MM.1S (cell line): ENCODE measurements around the gene SLC15A3.

Experiments
- DNase-seq: peaks from one replicate; pipeline ENCODE4 v3.0.0-alpha.2; 2015
- H2AFZ ChIP-seq: fragments of 300-600 bp; sonication (generic); 2 replicates; pipeline ENCODE4 v1.6.0; 2016; ENCODE audit warnings: antibody characterized with exemption, low read length
- H3F3A ChIP-seq: fragments of 300-600 bp; sonication (generic); 2 replicates; pipeline ENCODE4 v1.6.1; 2016; ENCODE audit warnings: mild to moderate bottlenecking, antibody characterized with exemption, low read length, moderate library complexity, mixed read lengths; ENCODE audit not compliant: insufficient read depth
- H3K27ac ChIP-seq: fragments of 300-600 bp; sonication (generic); 2 replicates; pipeline ENCODE4 v1.5.1; 2016; ENCODE audit warnings: mild to moderate bottlenecking, low read length
- H3K27me3 ChIP-seq: fragments of 300-600 bp; sonication (generic); replicated peaks from 2 replicates; pipeline ENCODE4 v1.6.0; 2016; ENCODE audit warnings: low read length; ENCODE audit not compliant: insufficient read depth
- H3K36me3 ChIP-seq: fragments of 300-600 bp; sonication (generic); replicated peaks from 2 replicates; pipeline ENCODE4 v1.6.1; 2016; ENCODE audit warnings: mild to moderate bottlenecking, low read length, mixed read lengths; ENCODE audit not compliant: insufficient read depth
- H3K4me1 ChIP-seq: fragments of 300-600 bp; sonication (generic); 2 replicates; pipeline ENCODE4 v1.6.1; 2016; ENCODE audit warnings: low read length, mixed read lengths
- H3K4me2 ChIP-seq: fragments of 300-600 bp; sonication (generic); 2 replicates; pipeline ENCODE4 v1.6.0; 2016; ENCODE audit warnings: low read depth, low read length
- H3K4me3 ChIP-seq: fragments of 300-600 bp; sonication (generic); 2 replicates; pipeline ENCODE4 v1.5.1; 2016; ENCODE audit warnings: low read length, mixed read lengths
- H3K79me2 ChIP-seq: fragments of 300-600 bp; sonication (generic); 2 replicates; pipeline ENCODE4 v1.6.1; 2016; ENCODE audit warnings: mixed run types, low read length, mixed read lengths
- H3K9ac ChIP-seq: fragments of 300-600 bp; sonication (generic); 2 replicates; pipeline ENCODE4 v1.6.1; 2016; ENCODE audit warnings: low read length, mixed read lengths
- H3K9me2 ChIP-seq: fragments of 300-600 bp; sonication (generic); replicated peaks from 2 replicates; pipeline ENCODE4 v1.6.1; 2016; ENCODE audit warnings: mild to moderate bottlenecking, low read length, mixed read lengths; ENCODE audit not compliant: insufficient read depth
- H3K9me3 ChIP-seq: fragments of 300-600 bp; sonication (generic); replicated peaks from 2 replicates; pipeline ENCODE4 v1.6.1; 2016; ENCODE audit warnings: mild to moderate bottlenecking, low read length, mixed read lengths; ENCODE audit not compliant: insufficient read depth
- H4K20me1 ChIP-seq: fragments of 300-600 bp; sonication (generic); 2 replicates; pipeline ENCODE4 v1.6.1; 2016; ENCODE audit warnings: mild to moderate bottlenecking, low read length, moderate library complexity, mixed read lengths; ENCODE audit not compliant: insufficient read depth
- EZH2 ChIP-seq: fragments of 300-600 bp; sonication (generic); optimal IDR thresholded peaks from 2 replicates; pipeline ENCODE3; 2017; ENCODE audit warnings: low read depth, mild to moderate bottlenecking, antibody characterized with exemption, low read length, mixed read lengths
- EZH2phosphoT487 ChIP-seq: fragments of 300-600 bp; sonication (generic); IDR thresholded peaks from 2 replicates; pipeline ENCODE4 v1.6.1; 2018; ENCODE audit warnings: antibody characterized with exemption, low read length
- TF ChIP-seq, protein P1 (sequence below): fragments of 300-600 bp; sonication (generic); IDR thresholded peaks from 2 replicates; pipeline ENCODE4 v1.5.1; 2016; ENCODE audit warnings: antibody characterized with exemption, low read length, mixed read lengths

Gene SLC15A3

DNA sequence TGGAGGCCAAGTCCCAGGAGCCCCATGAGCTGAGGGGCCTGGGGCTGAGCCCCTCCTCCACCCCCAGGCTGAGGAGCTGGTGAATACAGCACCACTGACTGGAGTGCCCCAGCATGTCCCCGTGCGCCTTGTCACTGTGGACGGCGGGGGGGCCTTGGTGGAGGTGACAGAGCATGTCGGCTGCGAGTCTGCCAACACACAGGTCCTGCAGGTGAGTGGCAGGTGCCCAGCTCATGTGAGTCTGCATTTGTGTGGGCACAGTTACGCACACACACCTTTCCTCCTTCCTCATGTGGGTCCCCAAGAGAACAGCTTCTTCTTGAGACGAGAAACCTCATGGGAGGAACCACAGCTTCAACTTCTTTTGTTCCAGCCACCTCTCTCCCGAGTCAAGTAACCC, 20.1 kb downstream of the SLC15A3 start:
- Histone ChIP-seq H3K27ac (no peak overlapping the region), H3K27me3 (peaks cover 31% of the 10 kb centered on the region), H3K4me2 (no peak overlapping the region), H3K9me3 (no peaks in the 10 kb centered on the region), H3K79me2 (no peaks in the 10 kb centered on the region), H3K9ac (no peak overlapping the region), H3K4me3 (no peak overlapping the region), H2AFZ (no peak overlapping the region), H3F3A (no peaks in the 10 kb centered on the region), H3K36me3 (no peaks in the 10 kb centered on the region), H4K20me1 (no peaks in the 10 kb centered on the region), H3K9me2 (no peaks in the 10 kb centered on the region), H3K4me1 (no peaks in the 10 kb centered on the region)
- no peak for DNase-seq
- TF ChIP-seq EZH2phosphoT487: no peak

DNA sequence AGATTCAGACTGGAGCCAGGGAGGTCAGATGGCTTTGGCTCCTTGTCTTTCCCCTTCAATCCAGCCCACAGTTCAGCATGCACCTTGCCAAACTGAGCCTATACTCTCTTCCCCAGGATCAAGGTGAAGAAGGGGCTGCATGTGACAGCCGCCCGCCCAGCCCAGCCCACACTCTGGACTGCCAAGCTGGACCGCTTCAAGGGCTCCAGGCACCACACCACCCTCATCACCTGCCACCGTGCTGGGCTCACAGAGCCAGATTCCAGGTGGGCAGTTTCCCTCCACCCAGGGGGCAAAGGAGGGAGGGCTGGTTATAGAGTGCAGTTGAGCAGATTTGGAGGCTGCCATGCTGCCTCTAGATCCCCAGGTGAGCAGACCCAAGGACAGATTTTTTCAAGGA, 21.6 kb downstream of the SLC15A3 start:
- Histone ChIP-seq H3K79me2 (no peaks in the 10 kb centered on the region), H3K9ac (no peak overlapping the region), H3K4me1 (no peaks in the 10 kb centered on the region), H3K4me3 (no peak overlapping the region), H3K9me2 (no peaks in the 10 kb centered on the region), H2AFZ (no peak overlapping the region), H3K27ac (no peak overlapping the region), H3K27me3 (peaks cover 27% of the 10 kb centered on the region), H3K4me2 (no peak overlapping the region), H3K36me3 (no peaks in the 10 kb centered on the region), H4K20me1 (no peaks in the 10 kb centered on the region), H3K9me3 (no peaks in the 10 kb centered on the region), H3F3A (peaks cover 2% of the 10 kb centered on the region; the same call in 1 of the 2 replicates)
- no peak for DNase-seq
- TF ChIP-seq EZH2phosphoT487 (no peak), EZH2 (no peak)
- TF ChIP-seq, protein P1, sequence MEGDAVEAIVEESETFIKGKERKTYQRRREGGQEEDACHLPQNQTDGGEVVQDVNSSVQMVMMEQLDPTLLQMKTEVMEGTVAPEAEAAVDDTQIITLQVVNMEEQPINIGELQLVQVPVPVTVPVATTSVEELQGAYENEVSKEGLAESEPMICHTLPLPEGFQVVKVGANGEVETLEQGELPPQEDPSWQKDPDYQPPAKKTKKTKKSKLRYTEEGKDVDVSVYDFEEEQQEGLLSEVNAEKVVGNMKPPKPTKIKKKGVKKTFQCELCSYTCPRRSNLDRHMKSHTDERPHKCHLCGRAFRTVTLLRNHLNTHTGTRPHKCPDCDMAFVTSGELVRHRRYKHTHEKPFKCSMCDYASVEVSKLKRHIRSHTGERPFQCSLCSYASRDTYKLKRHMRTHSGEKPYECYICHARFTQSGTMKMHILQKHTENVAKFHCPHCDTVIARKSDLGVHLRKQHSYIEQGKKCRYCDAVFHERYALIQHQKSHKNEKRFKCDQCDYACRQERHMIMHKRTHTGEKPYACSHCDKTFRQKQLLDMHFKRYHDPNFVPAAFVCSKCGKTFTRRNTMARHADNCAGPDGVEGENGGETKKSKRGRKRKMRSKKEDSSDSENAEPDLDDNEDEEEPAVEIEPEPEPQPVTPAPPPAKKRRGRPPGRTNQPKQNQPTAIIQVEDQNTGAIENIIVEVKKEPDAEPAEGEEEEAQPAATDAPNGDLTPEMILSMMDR: no peak

DNA sequence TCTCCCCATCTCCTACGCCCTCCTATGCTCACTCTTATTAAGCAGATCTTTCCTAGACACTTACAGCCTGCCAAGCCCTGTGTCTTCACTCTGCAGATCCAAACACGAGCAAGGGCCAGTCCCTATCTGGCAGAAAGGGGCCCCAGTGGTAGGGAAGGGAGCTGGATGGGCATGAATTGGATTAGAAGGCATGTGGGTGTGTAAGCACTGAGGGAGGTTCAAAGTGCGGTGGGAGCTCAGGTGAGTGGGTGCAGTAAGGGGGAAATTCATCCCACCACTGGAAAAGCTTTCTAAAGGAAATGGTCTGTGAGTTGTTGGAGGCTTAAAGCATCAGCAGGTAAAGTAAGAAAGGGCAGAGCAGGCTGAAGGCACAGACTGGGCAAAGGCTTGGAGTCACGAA, 22.2 kb downstream of the SLC15A3 start:
- Histone ChIP-seq H3K79me2 (no peaks in the 10 kb centered on the region), H3F3A (peaks cover 4% of the 10 kb centered on the region; the same call in 1 of the 2 replicates), H3K27me3 (peaks cover 27% of the 10 kb centered on the region), H3K4me1 (no peaks in the 10 kb centered on the region), H3K36me3 (no peaks in the 10 kb centered on the region), H3K4me3 (no peak overlapping the region), H3K27ac (no peak overlapping the region), H3K9ac (no peak overlapping the region), H3K9me2 (no peaks in the 10 kb centered on the region), H2AFZ (no peak overlapping the region), H3K4me2 (no peak overlapping the region), H4K20me1 (no peaks in the 10 kb centered on the region), H3K9me3 (no peaks in the 10 kb centered on the region)
- no peak for TF ChIP-seq EZH2phosphoT487
- TF ChIP-seq, protein P1: no peak
- no peak for TF ChIP-seq EZH2
- no peak for DNase-seq

DNA sequence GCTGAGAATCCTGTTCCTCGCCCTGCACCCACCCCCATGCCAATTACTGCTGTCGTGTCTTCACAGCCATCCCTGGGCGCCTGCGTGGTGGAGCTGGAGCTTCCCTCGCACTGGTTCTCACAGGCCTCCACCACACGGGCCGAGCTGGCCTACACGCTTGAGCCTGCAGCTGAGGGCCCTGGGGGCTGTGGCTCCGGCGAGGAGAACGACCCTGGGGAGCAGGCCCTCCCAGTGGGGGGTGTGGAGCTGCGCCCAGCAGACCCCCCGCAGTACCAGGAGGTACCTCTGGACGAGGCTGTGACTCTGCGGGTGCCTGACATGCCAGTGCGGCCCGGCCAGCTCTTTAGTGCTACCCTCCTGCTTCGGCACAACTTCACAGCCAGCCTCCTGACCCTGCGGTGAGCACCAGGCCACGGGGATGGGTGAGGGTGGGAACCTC, 23.4 kb downstream of the SLC15A3 start:
- Histone ChIP-seq H3K79me2 (no peaks in the 10 kb centered on the region), H3K36me3 (no peaks in the 10 kb centered on the region), H3K4me3 (no peak overlapping the region), H3K4me1 (no peaks in the 10 kb centered on the region), H3K27me3 (peaks cover 26% of the 10 kb centered on the region), H3K9ac (no peak overlapping the region), H3K9me3 (no peaks in the 10 kb centered on the region), H4K20me1 (0 out of 2 replicates have a peak, but pooled peaks cover under 1% of the 10 kb centered on the region), H3K27ac (no peak overlapping the region), H3K9me2 (no peaks in the 10 kb centered on the region), H3F3A (peaks cover 4% of the 10 kb centered on the region; the same call in 1 of the 2 replicates), H2AFZ (no peak overlapping the region), H3K4me2 (no peak overlapping the region)
- TF ChIP-seq EZH2phosphoT487: no peak
- no peak for TF ChIP-seq EZH2
- TF ChIP-seq, protein P1: no peak
- no peak for DNase-seq
